GM18858 (cell line): Measurements from ENCODE around the gene RAB3IL1.

Source experiments
- ATAC-seq: cut with Tn5 transposase; IDR thresholded peaks from one replicate; pipeline ENCODE4 v1.9.1; 2021; ENCODE audit not compliant: unreplicated experiment

The RAB3IL1 gene

GRCh38 chr11:61905801-61906521, 11.4 kb downstream of the RAB3IL1 start:
- no peak for ATAC-seq

GRCh38 chr11:61905067-61905696, 12.2 kb downstream of the RAB3IL1 start:
- ATAC-seq = no peak

GRCh38 chr11:61904539-61905048, 12.8 kb downstream of the RAB3IL1 start:
- ATAC-seq = no peak

GRCh38 chr11:61903845-61904244, 13.5 kb downstream of the RAB3IL1 start:
- ATAC-seq = no peak

GRCh38 chr11:61902313-61902712, 15.1 kb downstream of the RAB3IL1 start:
- no peak for ATAC-seq

- no peak for ATAC-seq
These were observed 16.0 kb downstream of the RAB3IL1 start for GRCh38 chr11:61901397-61901796.

- ATAC-seq = no peak
These were observed 17.1 kb downstream of the RAB3IL1 start for GRCh38 chr11:61900251-61900650.

GRCh38 chr11:61899146-61899841, 18.1 kb downstream of the RAB3IL1 start:
- ATAC-seq = peak; percentile 47

GRCh38 chr11:61898247-61898582, 19.2 kb downstream of the RAB3IL1 start:
- ATAC-seq = no peak

GRCh38 chr11:61897387-61898246, 19.7 kb downstream of the RAB3IL1 start:
- ATAC-seq = no peak

- no peak for ATAC-seq
These were observed 20.5 kb downstream of the RAB3IL1 start for GRCh38 chr11:61896665-61897386.

- no peak for ATAC-seq
These were observed 21.7 kb downstream of the RAB3IL1 start for GRCh38 chr11:61895718-61896059.

GRCh38 chr11:61895046-61895717, 22.2 kb downstream of the RAB3IL1 start:
- ATAC-seq = no peak

GRCh38 chr11:61893981-61894380, 23.4 kb downstream of the RAB3IL1 start:
- no peak for ATAC-seq

GRCh38 chr11:61892085-61892370, 25.3 kb downstream of the RAB3IL1 start:
- peak; percentile 14 for ATAC-seq

GRCh38 chr11:61891331-61892084, 25.9 kb downstream of the RAB3IL1 start, which contains the start of gene FADS3:
FADS3 (minus strand) TSS chr11:61891545; CDS start chr11:61891381, 164 bp downstream.
- peak; percentile 45 for ATAC-seq

GRCh38 chr11:61890529-61891330, 26.6 kb downstream of the RAB3IL1 start:
- ATAC-seq = peak; percentile 10

GRCh38 chr11:61889831-61890230, 27.5 kb downstream of the RAB3IL1 start:
- ATAC-seq = no peak
